Muscle of leg (tissue), 11 donors: Measurements from ENCODE around the gene RNF152. TPM values are rescaled to one million over a fixed set of nuclear protein-coding genes. Genes with fewer than 3 reads are reported as not detected.

Experiments
- DNase-seq: peaks from one replicate; pipeline ENCODE4 v3.0.0; 2013
- H3K27ac ChIP-seq: one replicate; pipeline ENCODE4 v1.5.1; 2013; ENCODE audit warnings: mild to moderate bottlenecking, low read length, control low read depth
- H3K27me3 ChIP-seq: one replicate; pipeline ENCODE4 v1.6.1; 2013; ENCODE audit warnings: low read length; ENCODE audit not compliant: control insufficient read depth, insufficient read depth
- H3K36me3 ChIP-seq: one replicate; pipeline ENCODE4 v1.6.1; 2013; ENCODE audit warnings: low read length; ENCODE audit not compliant: control insufficient read depth, insufficient read depth
- H3K4me1 ChIP-seq: one replicate; pipeline ENCODE4 v1.6.1; 2013; ENCODE audit warnings: low read length; ENCODE audit not compliant: control insufficient read depth, insufficient read depth
- H3K4me3 ChIP-seq: one replicate; pipeline ENCODE4 v1.5.1; 2013; ENCODE audit warnings: low read length, control low read depth
- H3K9me3 ChIP-seq: replicated peaks from 2 replicates; pipeline ENCODE4 v1.6.1; 2013; ENCODE audit warnings: low read depth, low read length; ENCODE audit not compliant: control insufficient read depth
- WGBS: methylation state at CpG from one replicate; pipeline ENCODE4 v1.1.5; 2013; ENCODE audit warnings: missing lambda C conversion rate; ENCODE audit not compliant: insufficient coverage; 5-methylcytosine and 5-hydroxymethylcytosine counted together
- polyA plus RNA-seq, 8 donors: library from polyadenylated mRNA; unstranded; fragments of 120-200 nt; gene quantifications; one replicate each; pipeline versions ENCODE4 v1.2.1 to v1.2.3, GENCODE V29; 2013; ENCODE audit warnings: inconsistent platforms in 1 of 8, low replicate concordance in 1 of 8; ENCODE audit not compliant: insufficient read length in 8 of 8, insufficient read depth in 1 of 8
- total RNA-seq: library from RNA; stranded (reverse); fragments of 120-200 nt; gene quantifications from one replicate; pipeline ENCODE4 v1.2.4, GENCODE V29; 2013

The RNF152 gene
- total and polyA plus RNA-seq, 9 donors = 3.6 to 8.1 (median 4.3) TPM

GRCh38 chr18:61896118-61896517 is 3.3 kb upstream of the RNF152 start:
- peaks cover 23% of the 10 kb centered on the region for H3K27me3 ChIP-seq
- H3K4me1 ChIP-seq = peaks cover 18% of the 10 kb centered on the region
- no peak overlapping the region for H3K27ac ChIP-seq
- H3K36me3 ChIP-seq = no peaks in the 10 kb centered on the region
- no peaks in the 10 kb centered on the region for H3K9me3 ChIP-seq
- WGBS = no CpG with 5 or more reads among the region's 1 CpG
- no peak for DNase-seq
- no peak overlapping the region for H3K4me3 ChIP-seq

GRCh38 chr18:61894751-61895524 is 2.1 kb upstream of the RNF152 start:
- Histone ChIP-seq H3K27me3 (peaks cover 23% of the 10 kb centered on the region), H3K9me3 (no peaks in the 10 kb centered on the region), H3K4me3 (peak overlapping the region; percentile 75), H3K36me3 (no peaks in the 10 kb centered on the region), H3K27ac (no peak overlapping the region), H3K4me1 (peaks cover 18% of the 10 kb centered on the region)
- WGBS = 14% methylated on average over 13 of the region's 28 CpGs
- peak; percentile 43 for DNase-seq

GRCh38 chr18:61893971-61894750 is 1.4 kb upstream of the RNF152 start:
- Histone ChIP-seq H3K4me1 (peaks cover 18% of the 10 kb centered on the region), H3K36me3 (no peaks in the 10 kb centered on the region), H3K27ac (no peak overlapping the region), H3K27me3 (peaks cover 23% of the 10 kb centered on the region), H3K4me3 (peak overlapping the region; percentile 75), H3K9me3 (no peaks in the 10 kb centered on the region)
- peak; percentile 89 for DNase-seq
- under 1% methylated on average over 74 of the region's 95 CpGs for WGBS

GRCh38 chr18:61893309-61893970 is 633 bp upstream of the RNF152 start:
- peak overlapping the region; percentile 47 for H3K27ac ChIP-seq
- H3K4me1 ChIP-seq = peaks cover 18% of the 10 kb centered on the region
- no peaks in the 10 kb centered on the region for H3K36me3 ChIP-seq
- DNase-seq = peak; percentile 71
- no peaks in the 10 kb centered on the region for H3K9me3 ChIP-seq
- under 1% methylated on average over 64 of the region's 65 CpGs for WGBS
- peaks cover 23% of the 10 kb centered on the region for H3K27me3 ChIP-seq
- H3K4me3 ChIP-seq = peak overlapping the region; percentile 75

- peaks cover 22% of the 10 kb centered on the region for H3K27me3 ChIP-seq
- H3K27ac ChIP-seq = no peak overlapping the region
- H3K4me1 ChIP-seq = peaks cover 18% of the 10 kb centered on the region
- no peaks in the 10 kb centered on the region for H3K9me3 ChIP-seq
- H3K36me3 ChIP-seq = no peaks in the 10 kb centered on the region
- WGBS = 30% methylated on average over 2 of the region's 4 CpGs
- peak overlapping the region; percentile 75 for H3K4me3 ChIP-seq
- DNase-seq = no peak
Observed at GRCh38 chr18:61891894-61892293, 913 bp downstream of the RNF152 start.

- no peaks in the 10 kb centered on the region for H3K36me3 ChIP-seq
- DNase-seq = no peak
- WGBS = no CpG with 5 or more reads among the region's 2 CpGs
- H3K27ac ChIP-seq = no peak overlapping the region
- peaks cover 18% of the 10 kb centered on the region for H3K4me1 ChIP-seq
- H3K27me3 ChIP-seq = peaks cover 21% of the 10 kb centered on the region
- H3K4me3 ChIP-seq = no peak overlapping the region
- no peaks in the 10 kb centered on the region for H3K9me3 ChIP-seq
Observed at GRCh38 chr18:61891271-61891670, 1.5 kb downstream of the RNF152 start.

GRCh38 chr18:61890344-61890743 is 2.5 kb downstream of the RNF152 start:
- H3K27ac ChIP-seq = no peak overlapping the region
- DNase-seq = no peak
- H3K27me3 ChIP-seq = peaks cover 18% of the 10 kb centered on the region
- no peaks in the 10 kb centered on the region for H3K36me3 ChIP-seq
- no CpG with 5 or more reads among the region's 3 CpGs for WGBS
- peaks cover 18% of the 10 kb centered on the region for H3K4me1 ChIP-seq
- no peak overlapping the region for H3K4me3 ChIP-seq
- no peaks in the 10 kb centered on the region for H3K9me3 ChIP-seq

GRCh38 chr18:61889541-61889940 is 3.3 kb downstream of the RNF152 start:
- Histone ChIP-seq H3K27me3 (peaks cover 12% of the 10 kb centered on the region), H3K27ac (no peak overlapping the region), H3K4me3 (no peak overlapping the region), H3K4me1 (peaks cover 12% of the 10 kb centered on the region), H3K9me3 (no peaks in the 10 kb centered on the region), H3K36me3 (no peaks in the 10 kb centered on the region)
- WGBS = no CpG with 5 or more reads among the region's 1 CpG
- no peak for DNase-seq

- Histone ChIP-seq H3K36me3 (no peaks in the 10 kb centered on the region), H3K27ac (no peak overlapping the region), H3K4me1 (peaks cover 10% of the 10 kb centered on the region), H3K9me3 (no peaks in the 10 kb centered on the region), H3K27me3 (peaks cover 12% of the 10 kb centered on the region), H3K4me3 (no peak overlapping the region)
- 70% methylated on average over 1 of the region's 5 CpGs for WGBS
- no peak for DNase-seq
Observed at GRCh38 chr18:61888622-61889021, 4.2 kb downstream of the RNF152 start.

GRCh38 chr18:61887838-61888237 is 5.0 kb downstream of the RNF152 start:
- Histone ChIP-seq H3K9me3 (no peaks in the 10 kb centered on the region), H3K36me3 (no peaks in the 10 kb centered on the region), H3K27me3 (peaks cover 5% of the 10 kb centered on the region), H3K4me1 (peaks cover 4% of the 10 kb centered on the region), H3K27ac (no peak overlapping the region), H3K4me3 (no peak overlapping the region)
- WGBS = no CpG with 5 or more reads among the region's 6 CpGs
- DNase-seq = no peak
